PFSK-1 (cell line): ENCODE measurements around the gene CDC16.

Experiments
- FOXP2 ChIP-seq: optimal IDR thresholded peaks from 2 replicates; pipeline ENCODE3; 2011; ENCODE audit warnings: borderline replicate concordance, control low read depth, inconsistent platforms; ENCODE audit not compliant: insufficient read depth; ENCODE audit errors: extremely low read length, extremely low read depth
- POLR2AphosphoS5 ChIP-seq: IDR thresholded peaks from 2 replicates; pipeline ENCODE4 v1.6.1; 2012; ENCODE audit warnings: low read depth, mild to moderate bottlenecking, control low read depth, low read length, moderate library complexity
- SIN3A ChIP-seq: IDR thresholded peaks from 2 replicates; pipeline ENCODE4 v1.6.1; 2012; ENCODE audit warnings: mild to moderate bottlenecking, low read length, moderate library complexity, borderline replicate concordance; ENCODE audit not compliant: insufficient read depth
- TAF1 ChIP-seq: IDR thresholded peaks from 2 replicates; pipeline ENCODE4 v1.6.1; 2012; ENCODE audit warnings: low read length, control low read depth, borderline replicate concordance; ENCODE audit not compliant: insufficient read depth
- TF ChIP-seq, protein P1 (sequence below), 2 experiments: IDR thresholded peaks; 2 replicates each; pipeline versions ENCODE4 v1.6.1 to v1.8.0; 2011 to 2012; ENCODE audit warnings: low read depth in 2 of 2, low read length in 2 of 2, control low read depth in 1 of 2, inconsistent platforms in 1 of 2, mild to moderate bottlenecking in 1 of 2, moderate library complexity in 1 of 2; ENCODE audit not compliant: insufficient read depth in 1 of 2

CDC16 gene

DNA sequence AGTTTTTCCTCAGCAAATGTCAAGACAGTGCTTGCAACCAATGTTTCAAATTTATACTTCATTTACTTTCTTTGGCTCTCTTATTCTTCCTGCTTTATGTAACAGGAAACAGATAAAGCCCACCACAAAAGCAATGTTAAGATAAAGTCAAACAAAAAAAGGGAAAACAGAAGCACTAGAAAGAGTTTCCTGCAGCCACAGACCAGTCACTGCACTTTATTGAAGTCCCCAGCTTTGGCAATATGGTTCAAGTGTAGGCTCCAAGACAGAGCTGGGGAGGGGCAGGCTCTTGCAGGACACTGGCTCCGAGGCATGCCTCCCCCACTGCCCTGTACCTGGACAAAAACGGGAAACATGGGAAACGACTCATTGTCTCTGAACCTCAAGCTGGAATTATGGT, 15.3 kb upstream of the CDC16 start:
- TF ChIP-seq FOXP2 (no peak), TAF1 (no peak), POLR2AphosphoS5 (no peak), SIN3A (no peak)
- TF ChIP-seq, protein P1, sequence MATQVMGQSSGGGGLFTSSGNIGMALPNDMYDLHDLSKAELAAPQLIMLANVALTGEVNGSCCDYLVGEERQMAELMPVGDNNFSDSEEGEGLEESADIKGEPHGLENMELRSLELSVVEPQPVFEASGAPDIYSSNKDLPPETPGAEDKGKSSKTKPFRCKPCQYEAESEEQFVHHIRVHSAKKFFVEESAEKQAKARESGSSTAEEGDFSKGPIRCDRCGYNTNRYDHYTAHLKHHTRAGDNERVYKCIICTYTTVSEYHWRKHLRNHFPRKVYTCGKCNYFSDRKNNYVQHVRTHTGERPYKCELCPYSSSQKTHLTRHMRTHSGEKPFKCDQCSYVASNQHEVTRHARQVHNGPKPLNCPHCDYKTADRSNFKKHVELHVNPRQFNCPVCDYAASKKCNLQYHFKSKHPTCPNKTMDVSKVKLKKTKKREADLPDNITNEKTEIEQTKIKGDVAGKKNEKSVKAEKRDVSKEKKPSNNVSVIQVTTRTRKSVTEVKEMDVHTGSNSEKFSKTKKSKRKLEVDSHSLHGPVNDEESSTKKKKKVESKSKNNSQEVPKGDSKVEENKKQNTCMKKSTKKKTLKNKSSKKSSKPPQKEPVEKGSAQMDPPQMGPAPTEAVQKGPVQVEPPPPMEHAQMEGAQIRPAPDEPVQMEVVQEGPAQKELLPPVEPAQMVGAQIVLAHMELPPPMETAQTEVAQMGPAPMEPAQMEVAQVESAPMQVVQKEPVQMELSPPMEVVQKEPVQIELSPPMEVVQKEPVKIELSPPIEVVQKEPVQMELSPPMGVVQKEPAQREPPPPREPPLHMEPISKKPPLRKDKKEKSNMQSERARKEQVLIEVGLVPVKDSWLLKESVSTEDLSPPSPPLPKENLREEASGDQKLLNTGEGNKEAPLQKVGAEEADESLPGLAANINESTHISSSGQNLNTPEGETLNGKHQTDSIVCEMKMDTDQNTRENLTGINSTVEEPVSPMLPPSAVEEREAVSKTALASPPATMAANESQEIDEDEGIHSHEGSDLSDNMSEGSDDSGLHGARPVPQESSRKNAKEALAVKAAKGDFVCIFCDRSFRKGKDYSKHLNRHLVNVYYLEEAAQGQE (IDR thresholded peaks at IDR 0.05; ENCODE audit: insufficient read depth in 1 of 2, low read depth in 2 of 2, low read length in 2 of 2) = no peak

GRCh38 chr13:114222461-114222968, 12.2 kb upstream of the CDC16 start:
- TF ChIP-seq TAF1 (no peak), POLR2AphosphoS5 (no peak), SIN3A (no peak), FOXP2 (no peak)
- TF ChIP-seq, protein P1 (IDR thresholded peaks at IDR 0.05; ENCODE audit: insufficient read depth in 1 of 2, low read depth in 2 of 2, low read length in 2 of 2) = no peak

DNA sequence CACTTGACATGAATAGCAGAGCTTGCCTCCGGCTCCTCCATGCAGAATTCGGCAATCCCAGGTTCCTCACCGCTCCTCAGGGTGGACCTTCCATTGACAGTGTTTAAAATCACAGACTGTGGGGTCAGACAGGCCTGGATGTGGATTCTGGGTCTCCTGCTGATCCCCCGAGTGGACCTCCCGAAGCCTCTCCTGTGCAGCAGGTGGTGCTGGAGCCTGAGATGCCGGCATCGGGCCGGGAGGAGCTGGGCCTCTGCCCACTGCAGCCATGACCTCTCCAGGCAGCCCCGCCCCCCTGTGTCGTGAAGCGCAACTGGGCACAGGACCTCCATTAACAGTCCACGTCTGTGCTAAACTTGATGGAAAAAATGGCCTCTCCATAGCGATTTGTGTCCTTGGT, 10.5 kb upstream of the CDC16 start:
- TF ChIP-seq FOXP2 (no peak), SIN3A (no peak), POLR2AphosphoS5 (no peak), TAF1 (no peak)
- TF ChIP-seq, protein P1 (IDR thresholded peaks at IDR 0.05; ENCODE audit: insufficient read depth in 1 of 2, low read depth in 2 of 2, low read length in 2 of 2) = no peak

DNA sequence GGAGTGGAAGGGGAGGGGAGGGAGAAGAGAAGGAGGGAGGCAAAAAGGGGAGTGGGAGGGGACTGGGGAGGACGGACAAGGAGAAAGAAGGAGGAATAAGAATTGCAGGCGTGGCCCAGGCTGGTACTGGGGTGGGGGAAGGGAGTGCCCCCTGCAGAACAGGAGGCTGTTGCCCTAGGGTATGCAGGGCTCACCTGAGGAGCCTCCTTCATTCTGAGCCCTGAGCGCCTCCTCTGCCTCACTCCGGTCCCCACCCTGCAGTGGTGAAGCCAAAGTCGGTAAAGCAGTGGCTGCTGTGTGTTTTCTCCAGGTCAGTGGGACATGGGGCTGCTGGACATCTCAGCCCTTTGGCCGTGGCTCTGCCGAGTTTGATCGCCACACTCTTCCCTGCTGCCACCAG, 9.1 kb upstream of the CDC16 start:
- TF ChIP-seq SIN3A = no peak
- no peak for TF ChIP-seq FOXP2
- TF ChIP-seq TAF1 = no peak

DNA sequence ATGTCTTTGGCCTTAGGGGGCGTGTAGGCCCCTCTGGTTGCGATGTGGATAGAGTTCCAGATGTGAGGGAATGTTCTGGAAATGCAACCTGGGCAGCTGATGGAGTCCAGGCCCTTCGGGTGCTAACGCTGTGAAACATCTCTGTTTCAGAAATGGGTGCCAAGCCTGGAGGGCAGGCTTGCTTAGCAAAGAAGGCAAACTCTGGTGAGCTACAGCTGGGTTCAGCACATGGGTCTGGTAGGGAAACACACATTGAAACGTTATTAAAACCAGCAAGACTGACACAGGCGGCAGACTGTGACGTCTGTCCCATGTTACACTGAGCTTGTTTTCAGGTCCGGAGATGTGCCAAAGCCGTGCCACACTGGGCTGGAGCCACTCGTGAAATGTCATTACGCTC, 8.6 kb upstream of the CDC16 start:
- TF ChIP-seq TAF1 = no peak
- no peak for TF ChIP-seq FOXP2
- TF ChIP-seq, protein P1 (IDR thresholded peaks at IDR 0.05; ENCODE audit: insufficient read depth in 1 of 2, low read depth in 2 of 2, low read length in 2 of 2) = no peak
- no peak for TF ChIP-seq POLR2AphosphoS5
- TF ChIP-seq SIN3A = no peak

- no peak for TF ChIP-seq TAF1
- no peak for TF ChIP-seq SIN3A
- TF ChIP-seq POLR2AphosphoS5 = no peak
- TF ChIP-seq, protein P1 (IDR thresholded peaks at IDR 0.05; ENCODE audit: insufficient read depth in 1 of 2, low read depth in 2 of 2, low read length in 2 of 2) = no peak
- no peak for TF ChIP-seq FOXP2
Observed at GRCh38 chr13:114226699-114227323, 7.9 kb upstream of the CDC16 start.
